ENCODE data around the gene JSRP1. TPM values are rescaled to one million over a fixed set of nuclear protein-coding genes. Genes with fewer than 3 reads are reported as not detected.

The JSRP1 gene
- total RNA-seq, 1 donor from 2014 or later: not detected

DNA sequence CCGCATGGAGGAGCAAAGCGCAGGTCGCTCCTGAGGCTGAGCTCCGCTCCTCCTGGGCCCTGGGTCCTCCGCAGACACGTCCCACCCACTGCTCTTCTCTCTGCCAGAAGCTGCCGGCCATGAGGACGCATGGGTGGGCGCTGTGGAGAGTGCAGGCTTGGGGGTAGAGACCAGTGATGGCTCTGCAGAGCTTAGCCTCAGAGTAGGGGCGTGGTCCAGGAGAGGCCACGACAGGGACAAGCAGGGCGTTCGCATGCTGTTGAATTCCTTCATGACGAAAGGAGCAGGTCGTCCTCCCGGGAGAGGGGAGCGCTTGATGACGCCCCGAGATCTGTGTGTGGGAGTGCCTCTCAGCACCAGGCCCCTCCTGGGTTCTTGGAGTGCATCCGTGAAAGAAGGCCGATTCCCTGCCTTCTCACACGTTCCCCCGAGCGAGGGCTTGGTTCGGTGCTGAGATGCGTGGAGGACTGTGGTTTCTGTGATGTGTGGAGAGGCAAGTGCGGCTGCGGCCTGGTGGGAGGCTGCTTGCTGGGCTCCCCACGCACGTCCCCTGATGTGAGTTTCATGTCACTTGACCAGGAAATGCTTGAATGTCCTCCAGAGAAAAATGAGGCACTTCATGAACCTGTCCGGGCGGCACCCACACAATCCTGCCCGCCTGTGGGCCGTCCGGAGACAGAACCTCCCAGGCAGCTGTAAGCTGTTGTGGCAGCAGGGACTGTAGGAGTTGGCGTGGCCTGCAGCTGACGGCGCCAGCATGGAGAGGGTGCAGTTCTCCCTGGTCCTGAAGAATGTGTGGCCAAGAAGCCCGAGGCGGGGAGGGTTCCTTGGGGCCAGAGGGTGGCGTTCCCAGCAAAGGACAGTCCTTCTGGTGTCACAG, 15.1 kb downstream of the JSRP1 start:
- TF ChIP-seq, protein P1, sequence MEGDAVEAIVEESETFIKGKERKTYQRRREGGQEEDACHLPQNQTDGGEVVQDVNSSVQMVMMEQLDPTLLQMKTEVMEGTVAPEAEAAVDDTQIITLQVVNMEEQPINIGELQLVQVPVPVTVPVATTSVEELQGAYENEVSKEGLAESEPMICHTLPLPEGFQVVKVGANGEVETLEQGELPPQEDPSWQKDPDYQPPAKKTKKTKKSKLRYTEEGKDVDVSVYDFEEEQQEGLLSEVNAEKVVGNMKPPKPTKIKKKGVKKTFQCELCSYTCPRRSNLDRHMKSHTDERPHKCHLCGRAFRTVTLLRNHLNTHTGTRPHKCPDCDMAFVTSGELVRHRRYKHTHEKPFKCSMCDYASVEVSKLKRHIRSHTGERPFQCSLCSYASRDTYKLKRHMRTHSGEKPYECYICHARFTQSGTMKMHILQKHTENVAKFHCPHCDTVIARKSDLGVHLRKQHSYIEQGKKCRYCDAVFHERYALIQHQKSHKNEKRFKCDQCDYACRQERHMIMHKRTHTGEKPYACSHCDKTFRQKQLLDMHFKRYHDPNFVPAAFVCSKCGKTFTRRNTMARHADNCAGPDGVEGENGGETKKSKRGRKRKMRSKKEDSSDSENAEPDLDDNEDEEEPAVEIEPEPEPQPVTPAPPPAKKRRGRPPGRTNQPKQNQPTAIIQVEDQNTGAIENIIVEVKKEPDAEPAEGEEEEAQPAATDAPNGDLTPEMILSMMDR (IDR thresholded peaks at IDR 0.05; ENCODE audit: partially characterized antibody, unreplicated experiment): no peak
- H3K36me3 Mint-ChIP-seq (ENCODE audit: unreplicated experiment): no peaks in the 10 kb centered on the region
- peaks cover 27% of the 10 kb centered on the region for H3K4me1 Mint-ChIP-seq (ENCODE audit: low read depth, unreplicated experiment)
- H3K4me3 Mint-ChIP-seq (ENCODE audit: unreplicated experiment): peak overlapping the region; percentile 91
- peaks cover 15% of the 10 kb centered on the region for H3K27me3 Mint-ChIP-seq (ENCODE audit: unreplicated experiment)
- H3K9me3 Mint-ChIP-seq (ENCODE audit: unreplicated experiment): peaks cover 20% of the 10 kb centered on the region
- no peak for DNase-seq
- peak overlapping the region; percentile 84 for H3K27ac Mint-ChIP-seq (ENCODE audit: unreplicated experiment)

DNA sequence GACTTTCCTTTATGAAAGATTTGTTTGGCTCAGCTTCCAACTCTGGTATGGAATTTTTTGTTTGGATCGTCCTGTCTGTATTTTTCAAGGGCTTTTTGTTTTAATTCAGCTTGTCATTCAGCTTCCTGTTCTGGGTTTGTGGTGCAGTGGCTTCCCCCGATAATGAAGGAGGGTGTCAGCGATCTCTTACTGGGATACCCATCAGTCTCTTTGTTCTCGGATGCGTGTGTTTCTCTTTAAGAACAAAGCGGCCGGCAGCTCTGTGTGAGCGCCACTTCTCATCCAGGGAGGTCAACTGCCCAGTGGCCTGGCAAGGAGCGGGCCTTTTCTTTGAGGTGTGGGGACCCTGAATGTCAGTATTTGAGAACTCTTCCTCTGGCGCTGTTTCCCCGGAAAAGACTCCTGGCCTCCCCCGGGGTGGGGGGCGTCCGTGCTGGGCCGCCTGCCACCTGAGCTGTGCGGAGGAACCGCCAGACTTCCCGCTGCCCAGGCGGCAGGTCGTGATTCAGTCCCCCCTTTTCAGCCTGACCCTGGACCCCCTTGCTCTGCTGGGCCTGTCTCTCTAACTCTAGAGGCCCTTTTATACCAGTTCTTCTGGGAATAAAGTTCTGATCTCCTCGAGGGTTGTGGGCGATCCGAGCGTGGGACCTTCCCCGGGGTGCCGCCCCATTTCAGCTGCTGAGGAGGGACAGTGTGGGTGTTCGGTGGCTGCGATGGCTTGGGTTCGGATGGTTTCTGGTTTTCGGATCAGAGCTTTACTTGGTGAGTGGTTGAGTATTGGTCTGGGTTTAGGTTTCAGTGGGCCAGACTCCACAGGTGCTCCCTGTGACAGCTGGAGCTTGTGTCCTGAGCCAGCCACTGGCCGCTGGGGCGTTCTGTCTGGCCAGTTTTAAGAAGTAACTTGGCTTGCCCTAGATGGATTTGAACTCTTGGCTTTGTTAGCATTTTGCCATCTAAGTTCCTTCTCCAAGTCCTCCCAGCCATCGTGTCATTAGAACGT, 16.1 kb downstream of the JSRP1 start:
- Mint-ChIP-seq H3K36me3 (ENCODE audit: unreplicated experiment) (no peaks in the 10 kb centered on the region), H3K4me3 (ENCODE audit: unreplicated experiment) (peak overlapping the region; percentile 91), H3K27ac (ENCODE audit: unreplicated experiment) (peak overlapping the region; percentile 93), H3K9me3 (ENCODE audit: unreplicated experiment) (peaks cover 24% of the 10 kb centered on the region), H3K27me3 (ENCODE audit: unreplicated experiment) (peaks cover 14% of the 10 kb centered on the region), H3K4me1 (ENCODE audit: low read depth, unreplicated experiment) (peaks cover 28% of the 10 kb centered on the region)
- TF ChIP-seq, protein P1 (IDR thresholded peaks at IDR 0.05; ENCODE audit: partially characterized antibody, unreplicated experiment): no peak
- DNase-seq: no peak

DNA sequence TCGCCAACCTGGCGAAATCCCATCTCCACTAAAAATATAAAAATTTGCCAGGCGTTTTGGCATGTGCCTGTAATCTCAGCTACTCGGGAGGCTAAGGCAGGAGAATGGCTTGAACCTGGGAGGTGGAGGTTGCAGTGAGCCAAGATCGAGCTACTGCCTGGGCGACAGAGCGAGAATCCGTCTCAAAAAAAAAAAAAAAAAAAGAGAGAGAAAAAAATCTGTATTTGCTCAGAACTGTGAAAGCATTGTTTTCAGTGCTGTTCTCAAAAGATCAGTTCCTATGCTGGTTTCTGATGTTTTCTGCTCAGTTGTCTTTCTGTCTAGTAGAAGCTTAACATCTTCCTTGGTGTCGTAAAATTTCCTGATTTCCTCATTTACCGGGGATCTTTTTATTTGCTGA, 17.0 kb downstream of the JSRP1 start:
- Mint-ChIP-seq H3K4me1 (ENCODE audit: low read depth, unreplicated experiment) (peaks cover 31% of the 10 kb centered on the region), H3K9me3 (ENCODE audit: unreplicated experiment) (peaks cover 28% of the 10 kb centered on the region), H3K27ac (ENCODE audit: unreplicated experiment) (peak overlapping the region; percentile 93), H3K36me3 (ENCODE audit: unreplicated experiment) (no peaks in the 10 kb centered on the region), H3K4me3 (ENCODE audit: unreplicated experiment) (peak overlapping the region; percentile 91), H3K27me3 (ENCODE audit: unreplicated experiment) (peaks cover 21% of the 10 kb centered on the region)
- DNase-seq: no peak
- TF ChIP-seq, protein P1 (IDR thresholded peaks at IDR 0.05; ENCODE audit: partially characterized antibody, unreplicated experiment): no peak

DNA sequence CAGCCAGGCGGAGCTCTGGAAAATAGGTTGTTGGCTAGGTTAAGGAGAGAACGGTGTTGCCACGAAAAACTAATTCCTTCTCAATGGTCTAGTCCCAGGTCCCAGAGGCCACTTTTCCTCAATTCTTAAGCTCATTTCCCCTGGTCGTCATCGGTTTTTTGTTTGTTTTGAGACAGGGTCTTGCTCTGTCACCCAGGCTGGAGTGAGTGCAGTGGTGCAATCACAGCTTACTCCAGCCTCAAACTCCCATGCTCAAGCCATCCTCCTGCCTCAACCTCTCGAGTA, 18.4 kb downstream of the JSRP1 start:
- peak overlapping the region; percentile 91 for H3K4me3 Mint-ChIP-seq (ENCODE audit: unreplicated experiment)
- H3K9me3 Mint-ChIP-seq (ENCODE audit: unreplicated experiment): peaks cover 29% of the 10 kb centered on the region
- H3K4me1 Mint-ChIP-seq (ENCODE audit: low read depth, unreplicated experiment): peaks cover 32% of the 10 kb centered on the region
- peak overlapping the region; percentile 89 for H3K27ac Mint-ChIP-seq (ENCODE audit: unreplicated experiment)
- TF ChIP-seq, protein P1 (IDR thresholded peaks at IDR 0.05; ENCODE audit: partially characterized antibody, unreplicated experiment): no peak
- no peaks in the 10 kb centered on the region for H3K36me3 Mint-ChIP-seq (ENCODE audit: unreplicated experiment)
- H3K27me3 Mint-ChIP-seq (ENCODE audit: unreplicated experiment): peaks cover 21% of the 10 kb centered on the region
- DNase-seq: no peak

Measured in glutamatergic neuron (in vitro differentiated cells).